Sigmoid colon (tissue), 7 donors: ENCODE data around the gene ARNT2. TPM values are rescaled to one million over a fixed set of nuclear protein-coding genes. Genes with fewer than 3 reads are reported as not detected.

Source experiments
- DNase-seq: peaks from one replicate; pipeline ENCODE4 v3.0.0-alpha.2; 2019
- H3K27ac ChIP-seq, 4 donors: fragments of 200-600 bp; sonication (generic); one replicate each; pipeline ENCODE4 v1.5.1; 2016 to 2019; ENCODE audit warnings: mild to moderate bottlenecking in 1 of 4
- H3K27me3 ChIP-seq, 3 donors: fragments of 200-600 bp; sonication (generic); one replicate each; pipeline ENCODE4 v1.5.1; 2019; ENCODE audit warnings: mild to moderate bottlenecking in 1 of 3
- H3K36me3 ChIP-seq, 4 donors: fragments of 200-600 bp; sonication (generic); one replicate each; pipeline ENCODE4 v1.5.1; 2016 to 2019
- H3K4me1 ChIP-seq, 4 donors: fragments of 200-600 bp; sonication (generic); one replicate each; pipeline ENCODE4 v1.5.1; 2017 to 2019
- H3K4me3 ChIP-seq, 4 donors: fragments of 200-600 bp; sonication (generic); one replicate each; pipeline ENCODE4 v1.5.1; 2017 to 2019; ENCODE audit warnings: mild to moderate bottlenecking in 2 of 4, moderate library complexity in 1 of 4
- H3K9me3 ChIP-seq, 4 donors: fragments of 200-600 bp in 3 of 4; sonication (generic) in 3 of 4; one replicate each; pipeline versions ENCODE4 v1.5.1 to v1.6.1; 2013 to 2019
- CTCF ChIP-seq, 4 experiments: fragments of 450-650 bp in 3 of 4; fragments of 200-600 bp in 1 of 4; IDR thresholded peaks; one replicate each; pipeline ENCODE4 v1.5.1; 2016 to 2019; ENCODE audit warnings: antibody characterized with exemption in 4 of 4, mild to moderate bottlenecking in 3 of 4, moderate library complexity in 2 of 4
- EP300 ChIP-seq, 4 donors: sonication (generic); formaldehyde crosslinking; IDR thresholded peaks; one replicate each; pipeline ENCODE4 v1.6.1; 2017; ENCODE audit warnings: antibody characterized with exemption in 4 of 4
- POLR2A ChIP-seq, 2 donors: fragments of 450-650 bp; IDR thresholded peaks; one replicate each; pipeline ENCODE4 v1.6.1; 2016; ENCODE audit warnings: antibody characterized with exemption in 2 of 2, mild to moderate bottlenecking in 2 of 2, moderate library complexity in 2 of 2
- POLR2AphosphoS5 ChIP-seq, 4 donors: sonication (generic); formaldehyde crosslinking; IDR thresholded peaks; one replicate each; pipeline ENCODE4 v1.6.1; 2017; ENCODE audit warnings: antibody characterized with exemption in 4 of 4
- WGBS, 2 donors: extraction: QIAGEN DNeasy Blood & Tissue Kit; methylation state at CpG; one replicate each; pipeline ENCODE4 v1.1.7; 2013; 5-methylcytosine and 5-hydroxymethylcytosine counted together
- intact Hi-C: fragments of 100-400 bp; cut with DNase I; formaldehyde crosslinking; loops from one replicate; pipeline ENCODE4 v1.15.1; 2023
- polyA plus RNA-seq, 3 donors: library from polyadenylated mRNA; stranded (reverse); fragments of 200-250 nt; gene quantifications; one replicate each; pipeline ENCODE4 v1.2.3, GENCODE V29; 2013
- total RNA-seq, 4 donors: library from RNA; depleted of rRNA; stranded (reverse); fragments of >200 nt; gene quantifications; one replicate each; pipeline ENCODE4 v1.1.0, GENCODE V29; 2016
- donor health status: healthy with polysubstance abuse.
- donor health status: Bipolar disorder and iron deficiency.
- donor health status: healthy.

Gene ARNT2
- total and polyA plus RNA-seq, 7 donors, result 1.2 to 16.1 (median 4.3) TPM

- Histone ChIP-seq H3K27ac (no peak overlapping the region), H3K4me3 (no peak overlapping the region), H3K36me3 (peaks cover 0 to 19% (median 2%) of the 10 kb centered on the region in 4 donors), H3K27me3 (no peaks in the 10 kb centered on the region), H3K4me1 (peaks cover 0 to 5% (median 4%) of the 10 kb centered on the region in 4 donors), H3K9me3 (peaks cover 0 to 5% (median 0%) of the 10 kb centered on the region in 4 donors)
- whole genome bisulfite sequencing, 2 donors, result 90 to 95% methylated on average over 4 of the region's 4 CpGs
- intact Hi-C loops, result no loop called here
- no peak for DNase-seq
- TF ChIP-seq EP300 (IDR thresholded peaks at IDR 0.05) (no peak), POLR2A (IDR thresholded peaks at IDR 0.05) (no peak), POLR2AphosphoS5 (IDR thresholded peaks at IDR 0.05) (no peak), CTCF (IDR thresholded peaks at IDR 0.05) (no peak)
These were observed 108.8 kb downstream of the ARNT2 start for GRCh38 chr15:80512726-80513660.

- no peak for TF ChIP-seq POLR2A (IDR thresholded peaks at IDR 0.05)
- no peak for TF ChIP-seq POLR2AphosphoS5 (IDR thresholded peaks at IDR 0.05)
- no peak for TF ChIP-seq EP300 (IDR thresholded peaks at IDR 0.05)
- TF ChIP-seq CTCF (IDR thresholded peaks at IDR 0.05), result no peak
- no peak for DNase-seq
- peaks cover 0 to 19% (median 2%) of the 10 kb centered on the region in 4 donors for H3K36me3 ChIP-seq
- no peak overlapping the region for H3K27ac ChIP-seq
- no peaks in the 10 kb centered on the region for H3K27me3 ChIP-seq
- peaks cover 0 to 5% (median 0%) of the 10 kb centered on the region in 4 donors for H3K9me3 ChIP-seq
- WGBS, 2 donors, result 92 to 94% methylated on average over 10 of the region's 10 CpGs
- no peak overlapping the region for H3K4me3 ChIP-seq
- no peaks in the 10 kb centered on the region for H3K4me1 ChIP-seq
- intact Hi-C loops, result no loop called here
These were observed 110.0 kb downstream of the ARNT2 start for GRCh38 chr15:80514071-80514780.

GRCh38 chr15:80517290-80517689 is 113.1 kb downstream of the ARNT2 start:
- intact Hi-C loops, result no loop called here
- Histone ChIP-seq H3K9me3 (peaks cover 0 to 5% (median 0%) of the 10 kb centered on the region in 4 donors), H3K36me3 (peaks cover 0 to 19% (median 2%) of the 10 kb centered on the region in 4 donors), H3K4me1 (no peaks in the 10 kb centered on the region), H3K27ac (no peak overlapping the region), H3K4me3 (no peak overlapping the region), H3K27me3 (no peaks in the 10 kb centered on the region)
- no peak for DNase-seq
- TF ChIP-seq POLR2AphosphoS5 (IDR thresholded peaks at IDR 0.05), result no peak
- no peak for TF ChIP-seq EP300 (IDR thresholded peaks at IDR 0.05)
- no peak for TF ChIP-seq CTCF (IDR thresholded peaks at IDR 0.05)
- no peak for TF ChIP-seq POLR2A (IDR thresholded peaks at IDR 0.05)

GRCh38 chr15:80518522-80518921 is 114.3 kb downstream of the ARNT2 start:
- DNase-seq, result no peak
- Histone ChIP-seq H3K9me3 (peaks cover 0 to 5% (median 0%) of the 10 kb centered on the region in 4 donors), H3K4me3 (no peak overlapping the region), H3K4me1 (no peaks in the 10 kb centered on the region), H3K36me3 (peaks cover 0 to 19% (median 2%) of the 10 kb centered on the region in 4 donors), H3K27ac (no peak overlapping the region), H3K27me3 (no peaks in the 10 kb centered on the region)
- WGBS, 2 donors, result 97 to 100% methylated on average over 1 of the region's 1 CpG
- intact Hi-C loops, result no loop called here
- no peak for TF ChIP-seq EP300 (IDR thresholded peaks at IDR 0.05)
- no peak for TF ChIP-seq POLR2A (IDR thresholded peaks at IDR 0.05)
- no peak for TF ChIP-seq CTCF (IDR thresholded peaks at IDR 0.05)
- TF ChIP-seq POLR2AphosphoS5 (IDR thresholded peaks at IDR 0.05), result no peak
